H9 (cell line): ENCODE data around the gene POLQ. TPM values are rescaled to one million over a fixed set of nuclear protein-coding genes. Genes with fewer than 3 reads are reported as not detected.

Experiments
- DNase-seq: peaks from one replicate; pipeline ENCODE4 v3.0.0-alpha.2; 2017
- H2AFZ ChIP-seq: one replicate; pipeline ENCODE4 v1.6.1; 2013; ENCODE audit warnings: mild to moderate bottlenecking, low read length, control low read depth, moderate library complexity
- H2AK5ac ChIP-seq: 2 replicates; pipeline ENCODE4 v1.6.1; 2013; ENCODE audit warnings: low read length, control low read depth, mixed read lengths; ENCODE audit not compliant: insufficient read length
- H2BK120ac ChIP-seq: one replicate; pipeline ENCODE4 v1.6.1; 2013; ENCODE audit warnings: low read depth, mild to moderate bottlenecking, low read length, control low read depth, inconsistent platforms; ENCODE audit not compliant: poor library complexity, severe bottlenecking
- H2BK12ac ChIP-seq: 2 replicates; pipeline ENCODE4 v1.6.1; 2013; ENCODE audit warnings: low read length, control low read depth, mixed read lengths, low read depth; ENCODE audit not compliant: insufficient read length
- H2BK15ac ChIP-seq: 2 replicates; pipeline ENCODE4 v1.6.1; 2013; ENCODE audit warnings: low read depth, low read length, control low read depth
- H2BK20ac ChIP-seq: one replicate; pipeline ENCODE4 v1.6.1; 2013; ENCODE audit warnings: low read depth, mild to moderate bottlenecking, low read length, control low read depth, inconsistent platforms; ENCODE audit not compliant: poor library complexity, severe bottlenecking
- H2BK5ac ChIP-seq: 2 replicates; pipeline ENCODE4 v1.6.1; 2013; ENCODE audit warnings: low read length, control low read depth, mixed read lengths; ENCODE audit not compliant: insufficient read length
- H3K14ac ChIP-seq: 2 replicates; pipeline ENCODE4 v1.6.1; 2013; ENCODE audit warnings: low read length, control low read depth; ENCODE audit not compliant: insufficient read depth
- H3K18ac ChIP-seq: 2 replicates; pipeline ENCODE4 v1.6.1; 2013; ENCODE audit warnings: low read depth, mild to moderate bottlenecking, mixed read lengths, low read length, control low read depth; ENCODE audit not compliant: insufficient read length
- H3K23ac ChIP-seq: 2 replicates; pipeline ENCODE4 v1.6.1; 2013; ENCODE audit warnings: low read length, control low read depth, mixed read lengths, low read depth; ENCODE audit not compliant: insufficient read length
- H3K23me2 ChIP-seq: 2 replicates; pipeline ENCODE4 v1.6.1; 2013; ENCODE audit warnings: low read depth, mild to moderate bottlenecking, mixed read lengths, low read length, control low read depth; ENCODE audit not compliant: insufficient read length, poor library complexity, severe bottlenecking
- H3K27ac ChIP-seq: 2 replicates; pipeline ENCODE4 v1.5.1; 2013; ENCODE audit warnings: low read length, control low read depth, mixed read lengths, low read depth; ENCODE audit not compliant: insufficient read length
- H3K27me3 ChIP-seq: 2 replicates; pipeline ENCODE4 v1.6.1; 2013; ENCODE audit warnings: low read length, control low read depth, inconsistent platforms; ENCODE audit not compliant: insufficient read depth
- H3K4ac ChIP-seq: 2 replicates; pipeline ENCODE4 v1.6.1; 2013; ENCODE audit warnings: low read depth, mild to moderate bottlenecking, control low read depth, inconsistent platforms, low read length, moderate library complexity
- H3K4me1 ChIP-seq: 2 replicates; pipeline ENCODE4 v1.6.1; 2013; ENCODE audit warnings: low read length, control low read depth, inconsistent platforms; ENCODE audit not compliant: insufficient read depth
- H3K4me2 ChIP-seq: 2 replicates; pipeline ENCODE4 v1.6.1; 2013; ENCODE audit warnings: low read length, control low read depth, mixed read lengths; ENCODE audit not compliant: insufficient read length, insufficient read depth
- H3K56ac ChIP-seq: 2 replicates; pipeline ENCODE4 v1.6.1; 2013; ENCODE audit warnings: low read depth, mild to moderate bottlenecking, mixed read lengths, low read length, control low read depth; ENCODE audit not compliant: insufficient read length
- H3K79me1 ChIP-seq: 2 replicates; pipeline ENCODE4 v1.6.1; 2013; ENCODE audit warnings: low read depth, mild to moderate bottlenecking, moderate library complexity, low read length, control low read depth, inconsistent platforms; ENCODE audit not compliant: insufficient read depth, poor library complexity, severe bottlenecking
- H3K79me2 ChIP-seq: 2 replicates; pipeline ENCODE4 v1.6.1; 2013; ENCODE audit warnings: low read length, control low read depth, inconsistent platforms; ENCODE audit not compliant: insufficient read depth
- H3K9ac ChIP-seq: 2 replicates; pipeline ENCODE4 v1.6.1; 2013; ENCODE audit warnings: low read length, control low read depth, mixed read lengths; ENCODE audit not compliant: insufficient read length; ENCODE audit errors: extremely low read depth
- H3K9me3 ChIP-seq: one replicate; pipeline ENCODE4 v1.6.1; 2013; ENCODE audit warnings: low read depth, low read length, inconsistent platforms; ENCODE audit not compliant: control insufficient read depth
- H3T11ph ChIP-seq: one replicate; pipeline ENCODE4 v1.6.1; 2013; ENCODE audit warnings: mild to moderate bottlenecking, low read length, control low read depth, inconsistent platforms
- H4K20me1 ChIP-seq: one replicate; pipeline ENCODE4 v1.6.1; 2013; ENCODE audit not compliant: control insufficient read depth, insufficient read length, insufficient read depth
- H4K5ac ChIP-seq: 2 replicates; pipeline ENCODE4 v1.6.1; 2013; ENCODE audit warnings: low read depth, mild to moderate bottlenecking, mixed read lengths, low read length, control low read depth; ENCODE audit not compliant: insufficient read length
- H4K8ac ChIP-seq: replicated peaks from 2 replicates; pipeline ENCODE4 v1.6.1; 2013; ENCODE audit warnings: low read length, control low read depth, mixed read lengths, low read depth; ENCODE audit not compliant: insufficient read length
- H4K91ac ChIP-seq: 2 replicates; pipeline ENCODE4 v1.6.1; 2013; ENCODE audit warnings: low read depth, mild to moderate bottlenecking, moderate library complexity, mixed read lengths, low read length, control low read depth; ENCODE audit not compliant: insufficient read length
- H3K27ac Mint-ChIP-seq, 3 experiments: 2 replicates in 2 of 3; 3 replicates in 1 of 3; pipeline ENCODE4 v1.8.0; 2020 to 2021; ENCODE audit warnings: mixed read lengths in 3 of 3, mild to moderate bottlenecking in 1 of 3, moderate library complexity in 1 of 3
- H3K27me3 Mint-ChIP-seq: 2 replicates; pipeline ENCODE4 v1.8.0; 2021; ENCODE audit warnings: low read depth, mild to moderate bottlenecking, moderate library complexity, mixed read lengths
- H3K36me3 Mint-ChIP-seq, 3 experiments: 2 replicates in 2 of 3; 3 replicates in 1 of 3; pipeline ENCODE4 v1.8.0; 2020 to 2021; ENCODE audit warnings: low read depth in 3 of 3, mixed read lengths in 3 of 3; ENCODE audit not compliant: insufficient read depth in 1 of 3
- H3K4me1 Mint-ChIP-seq, 2 experiments: 2 replicates each; pipeline ENCODE4 v1.8.0; 2020; ENCODE audit warnings: mixed read lengths in 2 of 2
- H3K4me3 Mint-ChIP-seq, 2 experiments: 2 replicates in 1 of 2; 3 replicates in 1 of 2; pipeline ENCODE4 v1.8.0; 2020 to 2021; ENCODE audit warnings: mild to moderate bottlenecking in 2 of 2, mixed read lengths in 2 of 2, moderate library complexity in 1 of 2
- H3K9me3 Mint-ChIP-seq, 2 experiments: 2 replicates in 1 of 2; 3 replicates in 1 of 2; pipeline ENCODE4 v1.8.0; 2020; ENCODE audit warnings: mild to moderate bottlenecking in 2 of 2, mixed read lengths in 2 of 2, moderate library complexity in 1 of 2
- CTCF ChIP-seq: fragments of 200-600 bp; sonication (generic); conservative IDR thresholded peaks from 3 replicates; pipeline ENCODE4 v1.8.0; 2021; ENCODE audit warnings: antibody characterized with exemption, mild to moderate bottlenecking
- WGBS: extraction: QIAGEN DNeasy Blood & Tissue Kit; methylation state at CpG from one replicate; pipeline ENCODE4 v1.1.7; 2013; ENCODE audit warnings: missing lambda C conversion rate, low lambda C conversion rate, mixed read lengths; ENCODE audit not compliant: insufficient read length; ENCODE audit errors: extremely low coverage; 5-methylcytosine and 5-hydroxymethylcytosine counted together
- total RNA-seq: library from RNA; stranded (reverse); gene quantifications from 2 replicates; pipeline ENCODE4 v1.2.1, GENCODE V29; 2021

The POLQ gene
- total RNA-seq, 1 experiment from 2014 or later = 15.4 TPM

GRCh38 chr3:121483290-121483689 lies 62.5 kb downstream of the POLQ start:
- Histone ChIP-seq H3T11ph (no peak overlapping the region), H3K27ac (no peak overlapping the region), H3K23ac (no peak overlapping the region), H4K5ac (no peak overlapping the region), H3K79me1 (no peaks in the 10 kb centered on the region), H3K18ac (no peak overlapping the region), H3K23me2 (no peaks in the 10 kb centered on the region), H3K4me2 (no peak overlapping the region), H2AK5ac (no peak overlapping the region), H4K8ac (no peak overlapping the region), H3K79me2 (no peaks in the 10 kb centered on the region), H2BK15ac (no peak overlapping the region), H4K91ac (no peak overlapping the region), H3K9ac (no peak overlapping the region), H3K56ac (no peak overlapping the region), H3K27me3 (no peaks in the 10 kb centered on the region), H2BK12ac (no peak overlapping the region), H3K4me1 (no peaks in the 10 kb centered on the region; the same call in 1 of the 2 replicates), H2AFZ (no peak overlapping the region), H2BK5ac (no peak overlapping the region), H4K20me1 (no peaks in the 10 kb centered on the region), H3K14ac (no peak overlapping the region), H3K4ac (no peak overlapping the region), H2BK120ac (no peak overlapping the region), H3K9me3 (no peaks in the 10 kb centered on the region), H2BK20ac (no peak overlapping the region)
- no peak overlapping the region for H3K27ac Mint-ChIP-seq
- H3K4me3 Mint-ChIP-seq = no peak overlapping the region
- no peak for DNase-seq
- no peak for TF ChIP-seq CTCF
- no CpG with 5 or more reads among the region's 1 CpG for WGBS
- H3K27me3 Mint-ChIP-seq = no peaks in the 10 kb centered on the region
- H3K4me1 Mint-ChIP-seq = no peaks in the 10 kb centered on the region
- H3K9me3 Mint-ChIP-seq = no peaks in the 10 kb centered on the region
- peaks cover 15 to 53% (median 49%) of the 10 kb centered on the region in 3 experiments; a peak in 5 of 7 replicates for H3K36me3 Mint-ChIP-seq
